ENCODE results near the gene RTL1. TPM values are rescaled to one million over a fixed set of nuclear protein-coding genes. Genes with fewer than 3 reads are reported as not detected.

The RTL1 gene
- total and polyA plus RNA-seq, 2 of the 13 experiments (the other 11 are each of a cell fraction or from before 2014, with no cell fraction given) = not detected

- TF ChIP-seq ZNF407 (CRISPR knock-in tag; IDR thresholded peaks at IDR 0.05; ENCODE audit: not compliant biosample characterization) (no peak), ZNF292 (CRISPR knock-in tag; IDR thresholded peaks at IDR 0.05; ENCODE audit: borderline replicate concordance, low read depth) (no peak)
Observed at GRCh38 chr14:100861937-100862247, 41.6 kb downstream of the RTL1 start (continued).

- Histone ChIP-seq H3K4me2 (ENCODE audit: low read depth, low read length) (no peak overlapping the region), H3K79me2 (ENCODE audit: insufficient read depth, low read length) (no peaks in the 10 kb centered on the region), H3K27ac (ENCODE audit: extremely low read length, insufficient read depth, low read length) (no peak overlapping the region), H3K4me3 (replicated peaks in 1 of 3; ENCODE audit: insufficient read depth in 1 of 3, low read depth in 2 of 3, low read length in 3 of 3) (no peak overlapping the region), H4K20me1 (ENCODE audit: insufficient read depth, low read length) (no peaks in the 10 kb centered on the region), H3K27me3 (ENCODE audit: control insufficient read depth in 1 of 2, insufficient read depth in 2 of 2, low read length in 2 of 2) (peaks cover 9 to 62% of the 10 kb centered on the region in 2 experiments; a peak in 4 of 5 replicates), H3K9me3 (ENCODE audit: low read length) (no peaks in the 10 kb centered on the region), H3K9ac (ENCODE audit: insufficient read depth, low read depth, low read length) (no peak overlapping the region), H2AFZ (ENCODE audit: low read length) (no peak overlapping the region), H3K4me1 (ENCODE audit: insufficient read depth, low read length) (peaks cover 41% of the 10 kb centered on the region), H3K36me3 (replicated peaks in 1 of 2; ENCODE audit: control insufficient read depth in 1 of 2, insufficient read depth in 2 of 2, low read length in 2 of 2) (no peaks in the 10 kb centered on the region)
- BruUV-seq (replicated peaks) = no TSS peak
- intact Hi-C loops (cut with micrococcal nuclease; ENCODE audit: unreplicated experiment) = no loop called here
- ChIA-PET POLR2A (no interaction called here), CTCF (ENCODE audit: low intra/inter-chr PET ratio, low total read pairs) (no interaction called here)
- WGBS (ENCODE audit: low lambda C conversion rate) = 61% methylated on average over 16 of the region's 16 CpGs
- DNase-seq (ENCODE audit: low spot score) (no peak), ATAC-seq (no peak), FAIRE-seq (no peak)
- in situ Hi-C loops (cut with HindIII; ENCODE audit: extremely low pct_ligation_motif_present, low pct_unique_long_range_greater_than_20kb) = loop anchor here (5.0 kb wide), 1 partner anchor 36 kb away; no protein-coding TSS in a partner anchor
- no peak for TF ChIP-seq ZNF543 (CRISPR knock-in tag; IDR thresholded peaks at IDR 0.05)
- no peak for TF ChIP-seq ZNF549 (CRISPR knock-in tag; IDR thresholded peaks at IDR 0.05)
- TF ChIP-seq IRX3 (CRISPR knock-in tag; IDR thresholded peaks at IDR 0.05; ENCODE audit: borderline replicate concordance, low read depth) = no peak
- no peak for TF ChIP-seq ZNF644 (CRISPR knock-in tag; IDR thresholded peaks at IDR 0.05; ENCODE audit: low read depth)
- no peak for TF ChIP-seq ZNF432 (CRISPR knock-in tag; IDR thresholded peaks at IDR 0.05; ENCODE audit: borderline replicate concordance)
- no peak for TF ChIP-seq FOXK2 (IDR thresholded peaks at IDR 0.05)
- no peak for TF ChIP-seq ZGPAT (CRISPR knock-in tag; IDR thresholded peaks at IDR 0.05)
- no peak for TF ChIP-seq CHD4 (IDR thresholded peaks at IDR 0.05; ENCODE audit: borderline replicate concordance, low read length)
- no peak for TF ChIP-seq KAT2B (IDR thresholded peaks at IDR 0.05; ENCODE audit: borderline replicate concordance, low read depth, low read length)
- TF ChIP-seq ZNF720 (CRISPR knock-in tag; IDR thresholded peaks at IDR 0.05) = no peak
- no peak for TF ChIP-seq ZNF562 (CRISPR knock-in tag; IDR thresholded peaks at IDR 0.05; ENCODE audit: borderline replicate concordance)
Observed at GRCh38 chr14:100861188-100861936, 42.2 kb downstream of the RTL1 start.
